ENCODE measurements around the gene LHX8.
"Not testable (repeated sequence)": the region's sequence is repeated elsewhere in the genome, so short reads cannot be mapped to it uniquely, and the experiment has no call there.

Gene LHX8

GRCh38 chr1:75133750-75134646 lies at the start of gene LHX8:
LHX8 (plus strand) TSS chr1:75134388; CDS start chr1:75136615, 2,227 bp downstream.
- DNase-seq (ENCODE audit: low read depth in 2 of 3, low spot score in 1 of 3): no peak

GRCh38 chr1:75085931-75086330 lies 48.3 kb upstream of the LHX8 start:
- DNase-seq (ENCODE audit: low read depth in 2 of 3, low spot score in 1 of 3): no peak

GRCh38 chr1:75087278-75087677 lies 46.9 kb upstream of the LHX8 start:
- no peak for DNase-seq (ENCODE audit: low read depth in 2 of 3, low spot score in 1 of 3)

GRCh38 chr1:75092141-75092540 lies 42.0 kb upstream of the LHX8 start:
- no peak for DNase-seq (ENCODE audit: low read depth in 2 of 3, low spot score in 1 of 3)

GRCh38 chr1:75097654-75098053 lies 36.5 kb upstream of the LHX8 start:
- no peak for DNase-seq (ENCODE audit: low read depth in 2 of 3, low spot score in 1 of 3)

GRCh38 chr1:75099581-75099980 lies 34.6 kb upstream of the LHX8 start:
- DNase-seq (ENCODE audit: low read depth in 2 of 3, low spot score in 1 of 3): no peak

- no peak for DNase-seq (ENCODE audit: low read depth in 2 of 3, low spot score in 1 of 3)
These were observed 33.6 kb upstream of the LHX8 start for GRCh38 chr1:75100481-75101092.

- not testable (repeated sequence) for DNase-seq (ENCODE audit: low read depth in 2 of 3, low spot score in 1 of 3)
These were observed 21.7 kb upstream of the LHX8 start for GRCh38 chr1:75112362-75112951.

GRCh38 chr1:75115654-75116053 lies 18.5 kb upstream of the LHX8 start:
- DNase-seq (ENCODE audit: low read depth in 2 of 3, low spot score in 1 of 3): no peak

GRCh38 chr1:75123756-75124155 lies 10.4 kb upstream of the LHX8 start:
- no peak for DNase-seq (ENCODE audit: low read depth in 2 of 3, low spot score in 1 of 3)

- DNase-seq (ENCODE audit: low read depth in 2 of 3, low spot score in 1 of 3): no peak
These were observed 9.7 kb upstream of the LHX8 start for GRCh38 chr1:75124510-75124909.

GRCh38 chr1:75125161-75125726 lies 8.9 kb upstream of the LHX8 start:
- no peak for DNase-seq (ENCODE audit: low read depth in 2 of 3, low spot score in 1 of 3)

- DNase-seq (ENCODE audit: low read depth in 2 of 3, low spot score in 1 of 3): no peak
These were observed 7.5 kb upstream of the LHX8 start for GRCh38 chr1:75126611-75127101.

GRCh38 chr1:75127916-75128717 lies 6.1 kb upstream of the LHX8 start:
- DNase-seq (ENCODE audit: low read depth in 2 of 3, low spot score in 1 of 3): no peak

GRCh38 chr1:75129660-75129982 lies 4.6 kb upstream of the LHX8 start:
- DNase-seq (ENCODE audit: low read depth in 2 of 3, low spot score in 1 of 3): no peak

- DNase-seq (ENCODE audit: low read depth in 2 of 3, low spot score in 1 of 3): no peak
These were observed 4.0 kb upstream of the LHX8 start for GRCh38 chr1:75129983-75130789.

- DNase-seq (ENCODE audit: low read depth in 2 of 3, low spot score in 1 of 3): no peak
These were observed 3.2 kb upstream of the LHX8 start for GRCh38 chr1:75130865-75131564.

GRCh38 chr1:75131565-75132241 lies 2.5 kb upstream of the LHX8 start:
- DNase-seq (ENCODE audit: low read depth in 2 of 3, low spot score in 1 of 3): no peak

- DNase-seq (ENCODE audit: low read depth in 2 of 3, low spot score in 1 of 3): no peak
These were observed 1.9 kb upstream of the LHX8 start for GRCh38 chr1:75132242-75132811.
